SK-N-SH (cell line): ENCODE results near the gene CCNT1. TPM values are rescaled to one million over a fixed set of nuclear protein-coding genes. Genes with fewer than 3 reads are reported as not detected.

Experiments used
- CTCF ChIA-PET: fragments of 300-600, 350-600 bp; formaldehyde crosslinking; extraction: SDS; loops from one replicate; lab custom pipeline; 2021; lab: Yijun Ruan, JAX
- POLR2A ChIA-PET: fragments of 350-600 bp; sonication (Branson Sonifier 250); formaldehyde crosslinking; extraction: SDS; loops from one replicate; lab custom pipeline; 2020; ENCODE audit warnings: antibody characterized with exemption, inconsistent platforms; lab: Yijun Ruan, JAX
- DNase-seq: peaks from one replicate; pipeline ENCODE4 v3.0.0; 2012
- H2AFZ ChIP-seq: fragments of 200-600 bp; sonication (generic); 2 replicates; pipeline ENCODE4 v1.8.1; 2016; ENCODE audit warnings: antibody characterized with exemption, mild to moderate bottlenecking, low read depth
- H3F3A ChIP-seq: fragments of 200-600 bp; sonication (generic); replicated peaks from 2 replicates; pipeline ENCODE3; 2016; ENCODE audit warnings: antibody characterized with exemption, mild to moderate bottlenecking; ENCODE audit not compliant: insufficient read depth
- H3K27ac ChIP-seq, 2 experiments: fragments of 200-500 bp in 1 of 2; fragments of 200-600 bp in 1 of 2; sonication (Bioruptor generic) in 1 of 2; sonication (generic), shearing (Covaris generic) in 1 of 2; 2 replicates each; pipeline versions ENCODE4 v1.5.1 to v1.6.1; 2014 to 2016; ENCODE audit warnings: low read depth in 2 of 2, inconsistent platforms in 1 of 2, low read length in 1 of 2, mild to moderate bottlenecking in 1 of 2, mixed read lengths in 1 of 2
- H3K27me3 ChIP-seq: fragments of 200-600 bp; sonication (generic), shearing (Covaris generic); 2 replicates; pipeline ENCODE4 v1.6.1; 2016; ENCODE audit warnings: mixed run types; ENCODE audit not compliant: insufficient read depth
- H3K36me3 ChIP-seq, 2 experiments: fragments of 200-500 bp in 1 of 2; fragments of 200-600 bp in 1 of 2; sonication (Bioruptor generic) in 1 of 2; sonication (generic) in 1 of 2; replicated peaks in 1 of 2; 2 replicates each; pipeline versions ENCODE3 to v1.5.1; 2014 to 2016; ENCODE audit warnings: low read length in 1 of 2, mild to moderate bottlenecking in 1 of 2; ENCODE audit not compliant: insufficient read depth in 2 of 2, control insufficient read depth in 1 of 2
- H3K4me1 ChIP-seq, 2 experiments: fragments of 200-500 bp in 1 of 2; fragments of 200-600 bp in 1 of 2; sonication (Bioruptor generic) in 1 of 2; sonication (generic), shearing (Covaris generic) in 1 of 2; 2 replicates each; pipeline versions ENCODE4 v1.5.1 to v1.6.1; 2014 to 2016; ENCODE audit warnings: low read depth in 1 of 2, low read length in 1 of 2, mixed run types in 1 of 2; ENCODE audit not compliant: insufficient read depth in 2 of 2, control insufficient read depth in 1 of 2
- H3K4me2 ChIP-seq: fragments of 200-600 bp; sonication (generic), shearing (Covaris generic); 2 replicates; pipeline ENCODE4 v1.6.1; 2017; ENCODE audit warnings: mixed run types
- H3K4me3 ChIP-seq, 2 experiments: fragments of 200-500 bp in 1 of 2; fragments of 200-600 bp in 1 of 2; sonication (Bioruptor generic) in 1 of 2; sonication (generic), shearing (Covaris generic) in 1 of 2; 2 replicates each; pipeline versions ENCODE4 v1.5.1 to v1.8.1; 2014 to 2016; ENCODE audit warnings: low read depth in 2 of 2, inconsistent platforms in 1 of 2, low read length in 1 of 2, mild to moderate bottlenecking in 1 of 2, mixed read lengths in 1 of 2, moderate library complexity in 1 of 2
- H3K79me2 ChIP-seq: fragments of 200-600 bp; sonication (generic); 2 replicates; pipeline ENCODE4 v1.8.1; 2017; ENCODE audit warnings: mild to moderate bottlenecking; ENCODE audit not compliant: insufficient read depth
- H3K9ac ChIP-seq: fragments of 200-600 bp; sonication (generic); 2 replicates; pipeline ENCODE4 v1.6.1; 2017; ENCODE audit warnings: mixed run types
- H3K9me2 ChIP-seq: fragments of 200-600 bp; sonication (generic); 2 replicates; pipeline ENCODE4 v1.6.1; 2017; ENCODE audit warnings: mixed run types
- H3K9me3 ChIP-seq: fragments of 200-600 bp; sonication (generic); 2 replicates; pipeline ENCODE4 v1.6.1; 2017; ENCODE audit warnings: mixed run types, mild to moderate bottlenecking, moderate library complexity
- H4K20me1 ChIP-seq: fragments of 200-600 bp; sonication (generic); 2 replicates; pipeline ENCODE4 v1.6.1; 2017; ENCODE audit warnings: mild to moderate bottlenecking, mixed run types; ENCODE audit not compliant: insufficient read depth
- CHD2 ChIP-seq: fragments of 150-350 bp; IDR thresholded peaks from 2 replicates; pipeline ENCODE4 v1.6.1; 2018; ENCODE audit warnings: low read length; ENCODE audit not compliant: partially characterized antibody
- ELF1 ChIP-seq: IDR thresholded peaks from 2 replicates; pipeline ENCODE4 v1.4.0; 2012
- EP300 ChIP-seq, 2 experiments: IDR thresholded peaks; 2 replicates each; pipeline versions ENCODE4 v1.4.0 to v1.6.1; 2012; ENCODE audit warnings: borderline replicate concordance in 1 of 2, low read depth in 1 of 2, low read length in 1 of 2
- EZH2phosphoT487 ChIP-seq: fragments of 200-600 bp; sonication (generic); IDR thresholded peaks from 2 replicates; pipeline ENCODE4 v1.6.1; 2017; ENCODE audit warnings: low read depth, mixed run types, mild to moderate bottlenecking, antibody characterized with exemption, moderate library complexity, borderline replicate concordance
- FOXJ3 ChIP-seq: sonication (generic); formaldehyde crosslinking; IDR thresholded peaks from 2 replicates; pipeline ENCODE4 v1.5.1; 2020; ENCODE audit warnings: mild to moderate bottlenecking, missing genetic modification reagents
- IRF3 ChIP-seq: fragments of 150-350 bp; IDR thresholded peaks from 2 replicates; pipeline ENCODE4 v1.6.1; 2016; ENCODE audit warnings: mild to moderate bottlenecking, low read depth, low read length
- MXI1 ChIP-seq: IDR thresholded peaks from 2 replicates; pipeline ENCODE4 v1.6.1; 2012; ENCODE audit warnings: mild to moderate bottlenecking, low read depth, low read length, improper control_type of control experiment
- PBX3 ChIP-seq: IDR thresholded peaks from 2 replicates; pipeline ENCODE4; 2012
- POLR2AphosphoS5 ChIP-seq: IDR thresholded peaks from 2 replicates; pipeline ENCODE4 v1.6.1; 2012; ENCODE audit warnings: low read depth, low read length
- RFX5 ChIP-seq: IDR thresholded peaks from 2 replicates; pipeline ENCODE4 v1.6.1; 2012; ENCODE audit warnings: mild to moderate bottlenecking, improper control_type of control experiment, low read length
- SIN3A ChIP-seq: IDR thresholded peaks from 2 replicates; pipeline ENCODE4 v1.6.1; 2012; ENCODE audit warnings: low read depth, mild to moderate bottlenecking, low read length, moderate library complexity, borderline replicate concordance
- TCF12 ChIP-seq: IDR thresholded peaks from 2 replicates; pipeline ENCODE4 v1.4.0; 2012
- TEAD4 ChIP-seq: IDR thresholded peaks from 2 replicates; pipeline ENCODE4 v1.4.0; 2012; ENCODE audit warnings: mild to moderate bottlenecking, borderline replicate concordance; ENCODE audit not compliant: insufficient read depth
- USF2 ChIP-seq: fragments of 150-350 bp; IDR thresholded peaks from 2 replicates; pipeline ENCODE4 v1.6.1; 2017; ENCODE audit warnings: antibody characterized with exemption, low read length, low read depth, borderline replicate concordance
- WGBS: methylation state at CpG from one replicate; pipeline ENCODE4 v1.1.6; 2017; ENCODE audit warnings: low lambda C conversion rate; 5-methylcytosine and 5-hydroxymethylcytosine counted together
- polyA plus RNA-seq, 3 experiments: library from polyadenylated mRNA; depleted of rRNA; stranded (reverse); fragments of >200 nt; gene quantifications; 2 replicates each; pipeline ENCODE4 v1.2.3, GENCODE V29; 2012
- TF ChIP-seq, protein P1 (sequence below): IDR thresholded peaks from 2 replicates; pipeline ENCODE4 v1.4.0; 2012; ENCODE audit warnings: low read depth, borderline replicate concordance
- TF ChIP-seq, protein P2 (sequence below): IDR thresholded peaks from 2 replicates; pipeline ENCODE4 v1.4.0; 2012; ENCODE audit warnings: low read depth, borderline replicate concordance

CCNT1 gene
- polyA plus RNA-seq, 1 of the 3 experiments (the other 2 are of a cell fraction): 7.2 TPM

DNA sequence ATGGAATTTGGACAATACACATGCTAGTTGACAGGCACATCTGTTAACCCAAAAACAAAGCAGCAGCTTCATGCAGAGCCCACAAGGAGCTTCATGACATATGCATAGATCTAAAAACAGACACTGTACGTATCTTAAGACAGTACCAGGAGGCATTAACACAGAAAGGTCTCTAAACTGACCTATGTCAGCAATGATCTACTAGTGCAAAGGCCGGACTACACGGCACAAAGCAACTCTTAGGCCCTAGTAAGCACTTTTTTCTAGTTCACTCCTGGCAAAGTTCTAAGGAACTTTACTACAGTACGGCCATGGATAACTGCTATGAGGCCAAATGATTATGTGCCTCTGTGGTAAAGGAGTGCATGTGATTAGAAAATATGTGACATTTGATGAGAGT is 26.1 kb downstream of the CCNT1 start:
- CTCF ChIA-PET: interaction anchor here (1.3 kb wide), 1 partner anchor 63 kb away, joined by 3 read pairs; no protein-coding TSS in a partner anchor

DNA sequence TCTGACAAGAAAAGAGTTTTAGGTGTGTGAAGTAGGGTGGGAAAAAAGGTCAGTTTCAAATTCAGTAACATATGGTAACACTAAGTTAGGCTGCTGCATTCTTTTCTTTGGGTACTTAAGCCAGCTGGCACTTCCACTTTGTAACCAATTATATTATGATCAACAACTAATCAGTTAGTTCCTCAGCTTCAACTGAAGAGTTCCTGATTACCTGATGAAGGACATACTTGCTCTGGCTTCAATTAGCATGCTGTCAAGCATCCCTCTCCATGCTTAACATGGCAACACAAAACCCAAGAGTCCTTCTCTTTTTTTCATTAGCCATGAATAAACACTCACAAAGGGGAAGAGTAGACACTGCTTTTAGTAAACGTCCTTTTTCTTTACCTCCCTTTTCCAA is 27.7 kb downstream of the CCNT1 start:
- H2AFZ ChIP-seq: no peak overlapping the region
- H3K9ac ChIP-seq: no peak overlapping the region
- H3K4me2 ChIP-seq: no peak overlapping the region
- H3F3A ChIP-seq: peaks cover 28% of the 10 kb centered on the region
- H3K4me3 ChIP-seq: no peak overlapping the region
- TF ChIP-seq ELF1 (no peak), FOXJ3 (no peak), EP300 (IDR thresholded peaks at IDR 0.05; ENCODE audit: borderline replicate concordance in 1 of 2, low read depth in 1 of 2, low read length in 1 of 2) (no peak), RFX5 (no peak), TCF12 (no peak), POLR2AphosphoS5 (no peak), CHD2 (no peak), USF2 (no peak), IRF3 (no peak), EZH2phosphoT487 (no peak), SIN3A (no peak), MXI1 (no peak)
- TF ChIP-seq, protein P1, sequence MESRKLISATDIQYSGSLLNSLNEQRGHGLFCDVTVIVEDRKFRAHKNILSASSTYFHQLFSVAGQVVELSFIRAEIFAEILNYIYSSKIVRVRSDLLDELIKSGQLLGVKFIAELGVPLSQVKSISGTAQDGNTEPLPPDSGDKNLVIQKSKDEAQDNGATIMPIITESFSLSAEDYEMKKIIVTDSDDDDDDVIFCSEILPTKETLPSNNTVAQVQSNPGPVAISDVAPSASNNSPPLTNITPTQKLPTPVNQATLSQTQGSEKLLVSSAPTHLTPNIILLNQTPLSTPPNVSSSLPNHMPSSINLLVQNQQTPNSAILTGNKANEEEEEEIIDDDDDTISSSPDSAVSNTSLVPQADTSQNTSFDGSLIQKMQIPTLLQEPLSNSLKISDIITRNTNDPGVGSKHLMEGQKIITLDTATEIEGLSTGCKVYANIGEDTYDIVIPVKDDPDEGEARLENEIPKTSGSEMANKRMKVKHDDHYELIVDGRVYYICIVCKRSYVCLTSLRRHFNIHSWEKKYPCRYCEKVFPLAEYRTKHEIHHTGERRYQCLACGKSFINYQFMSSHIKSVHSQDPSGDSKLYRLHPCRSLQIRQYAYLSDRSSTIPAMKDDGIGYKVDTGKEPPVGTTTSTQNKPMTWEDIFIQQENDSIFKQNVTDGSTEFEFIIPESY: no peak
- TF ChIP-seq, protein P2, sequence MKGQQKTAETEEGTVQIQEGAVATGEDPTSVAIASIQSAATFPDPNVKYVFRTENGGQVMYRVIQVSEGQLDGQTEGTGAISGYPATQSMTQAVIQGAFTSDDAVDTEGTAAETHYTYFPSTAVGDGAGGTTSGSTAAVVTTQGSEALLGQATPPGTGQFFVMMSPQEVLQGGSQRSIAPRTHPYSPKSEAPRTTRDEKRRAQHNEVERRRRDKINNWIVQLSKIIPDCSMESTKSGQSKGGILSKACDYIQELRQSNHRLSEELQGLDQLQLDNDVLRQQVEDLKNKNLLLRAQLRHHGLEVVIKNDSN: no peak
- DNase-seq: no peak
- 21% methylated on average over 1 of the region's 1 CpG for WGBS
- no peaks in the 10 kb centered on the region for H3K27me3 ChIP-seq
- no peak overlapping the region for H3K27ac ChIP-seq
- H3K4me1 ChIP-seq: no peaks in the 10 kb centered on the region
- peaks cover 30% of the 10 kb centered on the region for H3K79me2 ChIP-seq
- H4K20me1 ChIP-seq: peaks cover 11% of the 10 kb centered on the region
- ChIA-PET CTCF (interaction anchor here (1.8 kb wide), 1 partner anchor 126 kb away, joined by 4 read pairs; no protein-coding TSS in a partner anchor), POLR2A (no interaction called here)
- H3K36me3 ChIP-seq: peaks cover 48 to 55% of the 10 kb centered on the region in 2 experiments
- H3K9me3 ChIP-seq: no peaks in the 10 kb centered on the region
- no peaks in the 10 kb centered on the region for H3K9me2 ChIP-seq

More for the DNA sequence above, 26.1 kb downstream of the CCNT1 start:
- Histone ChIP-seq H3K27me3 (no peaks in the 10 kb centered on the region), H4K20me1 (peaks cover 11% of the 10 kb centered on the region), H2AFZ (no peak overlapping the region), H3K9ac (no peak overlapping the region), H3K9me3 (no peaks in the 10 kb centered on the region), H3K9me2 (no peaks in the 10 kb centered on the region), H3K27ac (no peak overlapping the region), H3K4me1 (no peaks in the 10 kb centered on the region), H3F3A (peaks cover 28% of the 10 kb centered on the region), H3K4me3 (no peak overlapping the region), H3K36me3 (peaks cover 64 to 71% of the 10 kb centered on the region in 2 experiments), H3K4me2 (no peak overlapping the region), H3K79me2 (peaks cover 39% of the 10 kb centered on the region)
- POLR2A ChIA-PET: interaction anchor here (1.6 kb wide), 1 partner anchor 8 kb away, joined by 4 read pairs; the partner anchor contains the start of gene KANSL2
- no peak for DNase-seq
- TF ChIP-seq PBX3 (no peak), TEAD4 (no peak)
- WGBS: 83% methylated on average over 4 of the region's 4 CpGs
